HCT116 (cell line): ENCODE measurements around the gene CIB4. TPM values are rescaled to one million over a fixed set of nuclear protein-coding genes. Genes with fewer than 3 reads are reported as not detected.

ENCODE experiments used
- ATAC-seq: fragments of 200-7000 bp; cut with Tn5 transposase; 2 replicates; pipeline ENCODE4 v1.9.1; 2020; ENCODE audit warnings: mild to moderate bottlenecking, moderate library complexity
- BruUV-seq: library from RNA; stranded (reverse); fragments of 400-500 nt; replicated peaks from 2 replicates; lab custom pipeline; 2021; lab: Mats Ljungman, UMichigan
- CTCF ChIA-PET: fragments of 300-600 bp; sonication (Branson Sonifier 250); formaldehyde crosslinking; loops from one replicate; lab custom pipeline; 2021; ENCODE audit warnings: antibody characterized with exemption; lab: Charles Lee
- POLR2A ChIA-PET: fragments of 300-600, 350-600 bp; sonication (Branson Sonifier 250); formaldehyde crosslinking; loops from one replicate; lab custom pipeline; 2021; ENCODE audit warnings: antibody characterized with exemption; lab: Charles Lee
- RAD21 ChIA-PET, 2 experiments: fragments of 300-600 bp; sonication (Branson Sonifier 250); formaldehyde crosslinking; loops; one replicate each; lab custom pipeline; 2023; ENCODE audit warnings: low total read pairs in 2 of 2; ENCODE audit not compliant: uncharacterized antibody in 2 of 2, unreplicated experiment in 2 of 2, low non-redundant PET in 1 of 2; lab: Charles Lee
- DNase-seq: peaks from one replicate; pipeline ENCODE4 v3.0.0-alpha.2; 2010; ENCODE audit warnings: low read depth, low spot score
- H2AFZ ChIP-seq: fragments of 200-600 bp; shearing (Covaris generic), sonication (generic); 2 replicates; pipeline ENCODE4 v1.6.1; 2017; ENCODE audit warnings: low read depth, mixed run types, mixed read lengths, antibody characterized with exemption, low read length; ENCODE audit not compliant: poor library complexity, severe bottlenecking
- H3K27ac ChIP-seq: 2 replicates; pipeline ENCODE4 v1.5.1; 2012; ENCODE audit warnings: low read depth, low read length
- H3K27me3 ChIP-seq: fragments of 200-600 bp; sonication (generic); 2 replicates; pipeline ENCODE4 v1.6.1; 2016; ENCODE audit warnings: mixed run types, low read length, mixed read lengths; ENCODE audit not compliant: insufficient read depth
- H3K36me3 ChIP-seq, 2 experiments: fragments of 200-500 bp in 1 of 2; fragments of 200-600 bp in 1 of 2; sonication (Bioruptor generic) in 1 of 2; sonication (generic) in 1 of 2; 2 replicates each; pipeline versions ENCODE4 v1.5.1 to v1.6.1; 2014 to 2016; ENCODE audit warnings: low read length in 2 of 2, inconsistent platforms in 1 of 2, mixed read lengths in 1 of 2, mixed run types in 1 of 2; ENCODE audit not compliant: insufficient read depth in 2 of 2, control insufficient read depth in 1 of 2
- H3K4me1 ChIP-seq, 2 experiments: fragments of 200-600 bp in 1 of 2; sonication (generic) in 1 of 2; 2 replicates each; pipeline versions ENCODE4 v1.5.1 to v1.6.1; 2012 to 2017; ENCODE audit warnings: low read length in 2 of 2, inconsistent platforms in 1 of 2, mild to moderate bottlenecking in 1 of 2, mixed read lengths in 1 of 2, mixed run types in 1 of 2, moderate library complexity in 1 of 2; ENCODE audit not compliant: insufficient read depth in 2 of 2, control insufficient read depth in 1 of 2
- H3K4me2 ChIP-seq: fragments of 200-600 bp; sonication (generic); 2 replicates; pipeline ENCODE4 v1.6.1; 2017; ENCODE audit warnings: mixed run types, low read length, mixed read lengths
- H3K4me3 ChIP-seq, 2 experiments: fragments of 200-600 bp in 1 of 2; sonication (generic) in 1 of 2; replicated peaks in 1 of 2; 2 replicates each; pipeline ENCODE4 v1.5.1; 2011 to 2016; ENCODE audit warnings: low read length in 2 of 2, control low read depth in 1 of 2, low read depth in 1 of 2, mild to moderate bottlenecking in 1 of 2, mixed read lengths in 1 of 2, mixed run types in 1 of 2
- H3K79me2 ChIP-seq: fragments of 200-600 bp; sonication (generic); 2 replicates; pipeline ENCODE4 v1.6.1; 2017; ENCODE audit warnings: mild to moderate bottlenecking, mixed run types, low read length, moderate library complexity, mixed read lengths; ENCODE audit not compliant: insufficient read depth
- H3K9ac ChIP-seq: fragments of 200-600 bp; sonication (generic); 2 replicates; pipeline ENCODE4 v1.6.1; 2016; ENCODE audit warnings: low read length, mixed read lengths
- H3K9me2 ChIP-seq: fragments of 200-600 bp; sonication (generic), shearing (Covaris generic); 2 replicates; pipeline ENCODE4 v1.6.1; 2017; ENCODE audit warnings: mixed run types, mild to moderate bottlenecking, moderate library complexity; ENCODE audit not compliant: insufficient read depth
- H3K9me3 ChIP-seq, 2 experiments: fragments of 200-500 bp in 1 of 2; fragments of 200-600 bp in 1 of 2; sonication (Bioruptor generic) in 1 of 2; sonication (generic) in 1 of 2; 2 replicates each; pipeline ENCODE4 v1.6.1; 2014 to 2017; ENCODE audit warnings: low read length in 2 of 2, mixed read lengths in 2 of 2, inconsistent platforms in 1 of 2, low read depth in 1 of 2, mild to moderate bottlenecking in 1 of 2, mixed run types in 1 of 2, moderate library complexity in 1 of 2; ENCODE audit not compliant: control insufficient read depth in 1 of 2, insufficient read depth in 1 of 2
- H4K20me1 ChIP-seq: fragments of 200-600 bp; sonication (generic), shearing (Covaris generic); 2 replicates; pipeline ENCODE4 v1.6.1; 2017; ENCODE audit warnings: mixed run types, mild to moderate bottlenecking, moderate library complexity; ENCODE audit not compliant: insufficient read depth
- ATF3 ChIP-seq: IDR thresholded peaks from 2 replicates; pipeline ENCODE4 v1.6.1; 2012
- EGR1 ChIP-seq: IDR thresholded peaks from 2 replicates; pipeline ENCODE4 v1.6.1; 2012; ENCODE audit warnings: low read depth
- EZH2phosphoT487 ChIP-seq: fragments of 200-600 bp; IDR thresholded peaks from 2 replicates; pipeline ENCODE4 v1.6.1; 2018; ENCODE audit warnings: antibody characterized with exemption, borderline replicate concordance
- FOSL1 ChIP-seq: IDR thresholded peaks from 2 replicates; pipeline ENCODE4 v1.6.1; 2012; ENCODE audit warnings: low read depth
- MAX ChIP-seq: IDR thresholded peaks from 2 replicates; pipeline ENCODE4 v1.6.1; 2012
- POLR2A ChIP-seq: IDR thresholded peaks from 2 replicates; pipeline ENCODE4 v1.7.0; 2011; ENCODE audit warnings: borderline replicate concordance; ENCODE audit not compliant: insufficient read depth, insufficient read length; ENCODE audit errors: extremely low read depth
- POLR2AphosphoS5 ChIP-seq: IDR thresholded peaks from 2 replicates; pipeline ENCODE4 v1.6.1; 2011; ENCODE audit warnings: mild to moderate bottlenecking, low read depth, low read length, moderate library complexity
- RAD21 ChIP-seq: IDR thresholded peaks from 2 replicates; pipeline ENCODE4 v1.6.1; 2012; ENCODE audit warnings: low read depth, mild to moderate bottlenecking
- SIN3A ChIP-seq: IDR thresholded peaks from 2 replicates; pipeline ENCODE4 v1.6.1; 2012; ENCODE audit warnings: low read depth
- SRF ChIP-seq: IDR thresholded peaks from 2 replicates; pipeline ENCODE4 v1.6.1; 2012; ENCODE audit warnings: low read depth
- ZFX ChIP-seq: fragments of 450-650 bp; IDR thresholded peaks from 2 replicates; pipeline ENCODE4 v1.6.1; 2017
- ZNF274 ChIP-seq: fragments of 200-500 bp; sonication (Bioruptor generic); IDR thresholded peaks from 2 replicates; pipeline ENCODE4 v1.6.1; 2014; ENCODE audit warnings: mild to moderate bottlenecking, low read depth, low read length, inconsistent platforms
- intact Hi-C: fragments of 100-400 bp; cut with micrococcal nuclease; formaldehyde crosslinking; loops from 2 replicates; pipeline ENCODE4 v1.10.0; 2022
- total RNA-seq: library from RNA; stranded (reverse); gene quantifications from one replicate; pipeline ENCODE4 v1.2.1, GENCODE V29; 2021; ENCODE audit not compliant: unreplicated experiment

Gene CIB4
- total RNA-seq, 1 experiment from 2014 or later: not detected

- ATAC-seq (no peak), DNase-seq (no peak)
- intact Hi-C loops: no loop called here
- H3K36me3 ChIP-seq: no peaks in the 10 kb centered on the region
- peaks cover 0 to 14% of the 10 kb centered on the region in 2 experiments; a peak in 1 of 4 replicates for H3K4me1 ChIP-seq
- no peaks in the 10 kb centered on the region; the same call in 1 of the 2 replicates for H3K27me3 ChIP-seq
- no peak overlapping the region for H3K9ac ChIP-seq
- RAD21 ChIA-PET: no interaction called here
- TF ChIP-seq SIN3A (no peak), POLR2A (no peak), EZH2phosphoT487 (no peak), ZFX (no peak), SRF (no peak), FOSL1 (no peak), MAX (no peak), RAD21 (no peak), ATF3 (no peak), EGR1 (no peak), ZNF274 (no peak), POLR2AphosphoS5 (no peak)
- TF ChIP-seq, all 23 proteins: peak for 0
- no peaks in the 10 kb centered on the region; a peak in 1 of 4 replicates for H3K9me3 ChIP-seq
- no peak overlapping the region for H3K4me2 ChIP-seq
- no peak overlapping the region for H3K27ac ChIP-seq
- no peaks in the 10 kb centered on the region for H3K9me2 ChIP-seq
- POLR2A ChIA-PET: no interaction called here
- H2AFZ ChIP-seq: no peak overlapping the region
- BruUV-seq: no TSS peak
- no peaks in the 10 kb centered on the region for H3K79me2 ChIP-seq
- H3K4me3 ChIP-seq: no peak overlapping the region
- no peaks in the 10 kb centered on the region for H4K20me1 ChIP-seq
- CTCF ChIA-PET: no interaction called here
Measured at GRCh38 chr2:26674002-26674751, 33.0 kb upstream of the CIB4 start.
